IMR-90 (cell line): ENCODE results near the gene GRAMD4. TPM values are rescaled to one million over a fixed set of nuclear protein-coding genes. Genes with fewer than 3 reads are reported as not detected.

Source experiments
- ATAC-seq: fragments of 200-7000 bp; cut with Tn5 transposase; 2 replicates; pipeline ENCODE4 v1.9.1; 2020; ENCODE audit warnings: low read depth, mild to moderate bottlenecking, moderate library complexity
- BruUV-seq: library from RNA; stranded (reverse); fragments of 400-500 nt; replicated peaks from 2 replicates; lab custom pipeline; 2021; lab: Mats Ljungman, UMichigan
- CTCF ChIA-PET: fragments of 300-600 bp; formaldehyde crosslinking; extraction: SDS; loops from one replicate; lab custom pipeline; 2021; ENCODE audit warnings: antibody characterized with exemption; lab: Yijun Ruan, JAX
- POLR2A ChIA-PET: fragments of 300-600 bp; sonication (Branson Sonifier 250); formaldehyde crosslinking; loops from one replicate; lab custom pipeline; 2022; ENCODE audit warnings: antibody characterized with exemption; ENCODE audit not compliant: unreplicated experiment; lab: Charles Lee
- DNase-seq: peaks from one replicate; pipeline ENCODE4 v3.0.0; 2013
- H2AFZ ChIP-seq: replicated peaks from 2 replicates; pipeline ENCODE3; 2013; ENCODE audit warnings: low read length, mild to moderate bottlenecking; ENCODE audit not compliant: poor library complexity
- H2AK5ac ChIP-seq: 2 replicates; pipeline ENCODE4 v1.6.1; 2013; ENCODE audit warnings: low read depth, low read length, inconsistent platforms
- H2AK9ac ChIP-seq: replicated peaks from 2 replicates; pipeline ENCODE3; 2013; ENCODE audit warnings: mild to moderate bottlenecking, low read depth, low read length, moderate library complexity; ENCODE audit not compliant: poor library complexity
- H2BK120ac ChIP-seq: 2 replicates; pipeline ENCODE4 v1.6.1; 2013; ENCODE audit warnings: low read depth, low read length, inconsistent platforms
- H2BK15ac ChIP-seq: 3 replicates; pipeline ENCODE4 v1.6.1; 2013; ENCODE audit warnings: low read depth, low read length, inconsistent platforms
- H2BK20ac ChIP-seq: 2 replicates; pipeline ENCODE4 v1.6.1; 2013; ENCODE audit warnings: low read depth, mild to moderate bottlenecking, inconsistent platforms, low read length, moderate library complexity
- H2BK5ac ChIP-seq: 2 replicates; pipeline ENCODE4 v1.6.1; 2013; ENCODE audit warnings: mild to moderate bottlenecking, low read depth, low read length, inconsistent platforms; ENCODE audit not compliant: poor library complexity, severe bottlenecking
- H3K14ac ChIP-seq: replicated peaks from 2 replicates; pipeline ENCODE4 v1.6.1; 2013; ENCODE audit warnings: low read depth, low read length, inconsistent platforms
- H3K18ac ChIP-seq: 2 replicates; pipeline ENCODE4 v1.6.1; 2013; ENCODE audit warnings: low read depth, low read length, control low read depth
- H3K23ac ChIP-seq: 2 replicates; pipeline ENCODE4 v1.6.1; 2013; ENCODE audit warnings: low read depth, low read length, inconsistent platforms
- H3K27ac ChIP-seq: 2 replicates; pipeline ENCODE4 v1.5.1; 2013; ENCODE audit warnings: mild to moderate bottlenecking, control low read depth, low read length; ENCODE audit not compliant: insufficient read depth
- H3K27me3 ChIP-seq: 2 replicates; pipeline ENCODE4 v1.6.1; 2013; ENCODE audit warnings: low read length; ENCODE audit not compliant: control insufficient read depth, insufficient read depth
- H3K36me3 ChIP-seq: 2 replicates; pipeline ENCODE4 v1.6.1; 2013; ENCODE audit warnings: low read length, mixed read lengths; ENCODE audit not compliant: control insufficient read depth, insufficient read depth
- H3K4ac ChIP-seq: 2 replicates; pipeline ENCODE4 v1.6.1; 2013; ENCODE audit warnings: low read depth, low read length, inconsistent platforms
- H3K4me1 ChIP-seq: 2 replicates; pipeline ENCODE4 v1.6.1; 2013; ENCODE audit warnings: low read length, mixed read lengths; ENCODE audit not compliant: control insufficient read depth, insufficient read depth
- H3K4me2 ChIP-seq: 2 replicates; pipeline ENCODE4 v1.6.1; 2013; ENCODE audit warnings: low read depth, mild to moderate bottlenecking, control low read depth, low read length, moderate library complexity
- H3K4me3 ChIP-seq: 2 replicates; pipeline ENCODE4 v1.5.1; 2013; ENCODE audit warnings: low read depth, mild to moderate bottlenecking, control low read depth, low read length, moderate library complexity; ENCODE audit not compliant: insufficient read depth
- H3K56ac ChIP-seq: 2 replicates; pipeline ENCODE4 v1.6.1; 2013; ENCODE audit warnings: low read length, inconsistent platforms; ENCODE audit not compliant: insufficient read depth; ENCODE audit errors: extremely low read depth
- H3K79me1 ChIP-seq, 2 experiments: 2 replicates each; pipeline ENCODE4 v1.6.1; 2013; ENCODE audit warnings: low read length in 2 of 2, inconsistent platforms in 1 of 2, low read depth in 1 of 2
- H3K9ac ChIP-seq: 2 replicates; pipeline ENCODE4 v1.6.1; 2013; ENCODE audit warnings: low read depth, low read length, control low read depth
- H3K9me1 ChIP-seq: 2 replicates; pipeline ENCODE4 v1.6.1; 2013; ENCODE audit warnings: low read length, inconsistent platforms; ENCODE audit not compliant: insufficient read depth
- H3K9me3 ChIP-seq: 2 replicates; pipeline ENCODE4 v1.6.1; 2013; ENCODE audit warnings: low read length; ENCODE audit not compliant: control insufficient read depth, insufficient read depth
- H4K20me1 ChIP-seq: 2 replicates; pipeline ENCODE4 v1.6.1; 2013; ENCODE audit warnings: low read length, inconsistent platforms; ENCODE audit not compliant: insufficient read depth
- H4K5ac ChIP-seq: 2 replicates; pipeline ENCODE4 v1.6.1; 2013; ENCODE audit warnings: mild to moderate bottlenecking, low read depth, low read length, control low read depth
- H4K8ac ChIP-seq, 2 experiments: 2 replicates each; pipeline ENCODE4 v1.6.1; 2013; ENCODE audit warnings: low read depth in 2 of 2, low read length in 2 of 2, control low read depth in 1 of 2, inconsistent platforms in 1 of 2
- H4K91ac ChIP-seq: 2 replicates; pipeline ENCODE4 v1.6.1; 2013; ENCODE audit warnings: low read depth, low read length, inconsistent platforms; ENCODE audit not compliant: insufficient read depth
- BHLHE40 ChIP-seq: fragments of 150-350 bp; IDR thresholded peaks from 2 replicates; pipeline ENCODE4 v1.6.1; 2016; ENCODE audit warnings: mild to moderate bottlenecking, low read depth, low read length
- CEBPB ChIP-seq: IDR thresholded peaks from 2 replicates; pipeline ENCODE4 v1.6.1; 2012; ENCODE audit warnings: low read depth, low read length, improper control_type of control experiment
- CHD1 ChIP-seq: IDR thresholded peaks from 2 replicates; pipeline ENCODE4 v1.6.1; 2012; ENCODE audit warnings: low read depth, low read length, improper control_type of control experiment
- FOS ChIP-seq: fragments of 150-350 bp; IDR thresholded peaks from 2 replicates; pipeline ENCODE4 v1.6.1; 2016; ENCODE audit warnings: low read depth, low read length
- MAFK ChIP-seq: IDR thresholded peaks from 2 replicates; pipeline ENCODE4 v1.6.1; 2012; ENCODE audit warnings: low read depth, low read length, improper control_type of control experiment
- MAZ ChIP-seq: IDR thresholded peaks from 2 replicates; pipeline ENCODE4 v1.6.1; 2012; ENCODE audit warnings: low read depth, mild to moderate bottlenecking, low read length, improper control_type of control experiment, moderate library complexity, borderline replicate concordance
- MXI1 ChIP-seq: IDR thresholded peaks from 2 replicates; pipeline ENCODE4 v1.6.1; 2012; ENCODE audit warnings: low read depth, mild to moderate bottlenecking, low read length, moderate library complexity, borderline replicate concordance
- NFE2L2 ChIP-seq: fragments of 150-350 bp; IDR thresholded peaks from 2 replicates; pipeline ENCODE4 v1.6.1; 2016; ENCODE audit warnings: low read depth, mild to moderate bottlenecking, low read length
- POLR2A ChIP-seq: IDR thresholded peaks from 2 replicates; pipeline ENCODE4 v1.6.1; 2012; ENCODE audit warnings: mild to moderate bottlenecking, low read depth, low read length
- RAD21 ChIP-seq: IDR thresholded peaks from 2 replicates; pipeline ENCODE4 v1.6.1; 2012; ENCODE audit warnings: low read length, improper control_type of control experiment
- RFX5 ChIP-seq: IDR thresholded peaks from 2 replicates; pipeline ENCODE4 v1.8.0; 2012; ENCODE audit warnings: low read depth, mild to moderate bottlenecking, low read length, moderate library complexity
- SMC3 ChIP-seq: fragments of 150-350 bp; IDR thresholded peaks from 2 replicates; pipeline ENCODE4 v1.6.1; 2016; ENCODE audit warnings: low read depth, mild to moderate bottlenecking, antibody characterized with exemption, low read length, moderate library complexity
- WGBS, 2 experiments: methylation state at CpG; one replicate each; pipeline versions ENCODE4 v1.1.5 to v1.1.7; 2013; ENCODE audit warnings: missing lambda C conversion rate in 2 of 2; ENCODE audit not compliant: insufficient read length in 1 of 2; ENCODE audit errors: extremely low coverage in 2 of 2; 5-methylcytosine and 5-hydroxymethylcytosine counted together
- dilution Hi-C: fragments of 300-500 bp; cut with HindIII; formaldehyde crosslinking; loops from one replicate; pipeline ENCODE4 v1.14.3; 2018; ENCODE audit warnings: low sequenced_read_pairs; ENCODE audit not compliant: unreplicated experiment
- in situ Hi-C: fragments of 300-500 bp; cut with MboI; formaldehyde crosslinking; loops from 3 replicates; pipeline ENCODE4 v1.14.3; 2019; ENCODE audit warnings: low sequenced_read_pairs, inconsistent platforms, mixed read lengths
- intact Hi-C: fragments of 100-400 bp; cut with micrococcal nuclease; formaldehyde crosslinking; loops from 2 replicates; pipeline ENCODE4 v1.10.0; 2022
- polyA plus RNA-seq, 3 experiments: library from polyadenylated mRNA; depleted of rRNA; stranded (reverse); fragments of >200 nt; gene quantifications; 2 replicates each; pipeline ENCODE4 v1.2.3, GENCODE V29; 2012; ENCODE audit warnings: low replicate concordance in 1 of 3
- total RNA-seq: library from RNA; depleted of rRNA; stranded (reverse); fragments of >200 nt; gene quantifications from 2 replicates; pipeline ENCODE4 v1.2.3, GENCODE V29; 2012
- TF ChIP-seq, protein P1 (sequence below): fragments of 150-350 bp; IDR thresholded peaks from 2 replicates; pipeline ENCODE4 v1.6.1; 2017; ENCODE audit warnings: mild to moderate bottlenecking, antibody characterized with exemption, low read length, low read depth
- TF ChIP-seq, protein P2 (sequence below): conservative IDR thresholded peaks from 2 replicates; pipeline ENCODE4 v1.5.1; 2012; ENCODE audit warnings: mild to moderate bottlenecking, low read depth, low read length, improper control_type of control experiment
- TF ChIP-seq, protein P3 (sequence below): fragments of 150-350 bp; IDR thresholded peaks from 2 replicates; pipeline ENCODE4 v1.6.1; 2016; ENCODE audit warnings: low read depth, mild to moderate bottlenecking, low read length, moderate library complexity, borderline replicate concordance

The GRAMD4 gene
- total and polyA plus RNA-seq, 2 of the 4 experiments (the other 2 are of a cell fraction) = 2.7 to 5.8 TPM

DNA sequence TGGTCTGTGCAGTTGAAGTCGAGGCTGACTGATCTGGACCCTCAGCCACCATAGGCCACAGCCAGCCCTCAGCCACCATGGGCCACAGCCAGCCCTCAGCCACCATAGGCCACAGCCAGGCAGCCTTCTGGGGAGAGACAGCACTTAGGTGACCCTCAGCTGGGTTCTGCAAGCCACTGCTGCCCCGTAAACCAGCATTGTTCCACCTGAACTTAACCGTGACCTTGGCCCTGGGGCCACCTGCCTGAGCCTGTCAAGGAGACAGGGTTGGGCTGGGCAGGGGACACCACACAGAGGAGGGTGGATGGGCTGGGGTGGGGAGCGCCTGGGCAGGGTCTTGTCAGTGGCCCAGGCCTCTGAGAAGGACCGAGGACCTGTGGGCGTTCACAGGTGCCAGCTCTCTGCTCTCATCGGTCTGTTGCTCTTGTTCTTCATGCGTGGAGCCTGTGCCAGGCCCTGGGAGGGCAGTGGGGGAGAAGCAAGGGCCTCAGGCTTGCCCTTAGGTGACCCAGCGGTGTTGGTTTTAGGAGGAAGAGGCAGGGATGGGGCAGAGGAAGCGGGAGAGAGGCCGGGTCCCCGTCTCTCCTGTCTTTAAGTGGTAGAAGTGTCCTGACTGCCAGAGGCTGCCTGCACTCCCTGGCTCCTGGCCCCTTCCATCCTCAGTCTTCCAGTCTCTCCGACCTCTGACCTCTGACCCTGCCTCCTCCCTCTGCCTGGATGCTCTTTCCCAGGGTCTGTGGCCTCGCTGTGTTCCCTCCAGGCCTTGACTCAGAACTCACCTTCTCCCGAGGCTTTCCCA, 36.9 kb downstream of the GRAMD4 start:
- in situ Hi-C loops (no loop called here), intact Hi-C loops (no loop called here), dilution Hi-C loops (no loop called here)
- no peak overlapping the region for H2BK15ac ChIP-seq
- peaks cover 0 to 2% of the 10 kb centered on the region in 2 experiments; a peak in 1 of 4 replicates for H3K79me1 ChIP-seq
- H3K4ac ChIP-seq = no peak overlapping the region
- H2BK120ac ChIP-seq = no peak overlapping the region
- H3K4me1 ChIP-seq = peaks cover 15% of the 10 kb centered on the region; the same call in 1 of the 2 replicates
- H4K5ac ChIP-seq = no peak overlapping the region
- no peak overlapping the region for H2BK20ac ChIP-seq
- H2AK5ac ChIP-seq = no peak overlapping the region
- H2BK5ac ChIP-seq = no peak overlapping the region
- no peak overlapping the region for H3K4me2 ChIP-seq
- H4K8ac ChIP-seq = no peak overlapping the region
- H3K36me3 ChIP-seq = peaks cover 7% of the 10 kb centered on the region; the same call in 1 of the 2 replicates
- 66% methylated on average over 5 of the region's 15 CpGs; no CpG with 5 or more reads in 1 of the 2 experiments for WGBS, 2 experiments
- no peak overlapping the region for H2AFZ ChIP-seq
- no peak overlapping the region for H3K9ac ChIP-seq
- no peak overlapping the region for H3K56ac ChIP-seq
- H3K9me1 ChIP-seq = peaks cover 6% of the 10 kb centered on the region; the same call in 1 of the 2 replicates
- no peak overlapping the region for H2AK9ac ChIP-seq
- ChIA-PET CTCF (no interaction called here), POLR2A (no interaction called here)
- no peak overlapping the region for H3K23ac ChIP-seq
- no peak overlapping the region for H3K4me3 ChIP-seq
- BruUV-seq = no TSS peak
- no peak overlapping the region for H3K14ac ChIP-seq
- ATAC-seq = no peak
- H3K27ac ChIP-seq = no peak overlapping the region
- H4K20me1 ChIP-seq = peaks cover 8% of the 10 kb centered on the region
- H3K9me3 ChIP-seq = no peaks in the 10 kb centered on the region
- no peak overlapping the region for H3K18ac ChIP-seq
- no peak for DNase-seq
- H4K91ac ChIP-seq = no peak overlapping the region
- H3K27me3 ChIP-seq = no peaks in the 10 kb centered on the region
- TF ChIP-seq FOS = no peak
- TF ChIP-seq MXI1 = no peak
- no peak for TF ChIP-seq MAZ
- no peak for TF ChIP-seq CHD1
- no peak for TF ChIP-seq CEBPB
- no peak for TF ChIP-seq MAFK
- no peak for TF ChIP-seq NFE2L2
- TF ChIP-seq RAD21 = no peak
- no peak for TF ChIP-seq BHLHE40
- TF ChIP-seq, protein P1, sequence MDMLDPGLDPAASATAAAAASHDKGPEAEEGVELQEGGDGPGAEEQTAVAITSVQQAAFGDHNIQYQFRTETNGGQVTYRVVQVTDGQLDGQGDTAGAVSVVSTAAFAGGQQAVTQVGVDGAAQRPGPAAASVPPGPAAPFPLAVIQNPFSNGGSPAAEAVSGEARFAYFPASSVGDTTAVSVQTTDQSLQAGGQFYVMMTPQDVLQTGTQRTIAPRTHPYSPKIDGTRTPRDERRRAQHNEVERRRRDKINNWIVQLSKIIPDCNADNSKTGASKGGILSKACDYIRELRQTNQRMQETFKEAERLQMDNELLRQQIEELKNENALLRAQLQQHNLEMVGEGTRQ = no peak
- no peak for TF ChIP-seq SMC3
- TF ChIP-seq RFX5 = no peak
- TF ChIP-seq, protein P2, sequence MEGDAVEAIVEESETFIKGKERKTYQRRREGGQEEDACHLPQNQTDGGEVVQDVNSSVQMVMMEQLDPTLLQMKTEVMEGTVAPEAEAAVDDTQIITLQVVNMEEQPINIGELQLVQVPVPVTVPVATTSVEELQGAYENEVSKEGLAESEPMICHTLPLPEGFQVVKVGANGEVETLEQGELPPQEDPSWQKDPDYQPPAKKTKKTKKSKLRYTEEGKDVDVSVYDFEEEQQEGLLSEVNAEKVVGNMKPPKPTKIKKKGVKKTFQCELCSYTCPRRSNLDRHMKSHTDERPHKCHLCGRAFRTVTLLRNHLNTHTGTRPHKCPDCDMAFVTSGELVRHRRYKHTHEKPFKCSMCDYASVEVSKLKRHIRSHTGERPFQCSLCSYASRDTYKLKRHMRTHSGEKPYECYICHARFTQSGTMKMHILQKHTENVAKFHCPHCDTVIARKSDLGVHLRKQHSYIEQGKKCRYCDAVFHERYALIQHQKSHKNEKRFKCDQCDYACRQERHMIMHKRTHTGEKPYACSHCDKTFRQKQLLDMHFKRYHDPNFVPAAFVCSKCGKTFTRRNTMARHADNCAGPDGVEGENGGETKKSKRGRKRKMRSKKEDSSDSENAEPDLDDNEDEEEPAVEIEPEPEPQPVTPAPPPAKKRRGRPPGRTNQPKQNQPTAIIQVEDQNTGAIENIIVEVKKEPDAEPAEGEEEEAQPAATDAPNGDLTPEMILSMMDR = no peak
- TF ChIP-seq, protein P3, sequence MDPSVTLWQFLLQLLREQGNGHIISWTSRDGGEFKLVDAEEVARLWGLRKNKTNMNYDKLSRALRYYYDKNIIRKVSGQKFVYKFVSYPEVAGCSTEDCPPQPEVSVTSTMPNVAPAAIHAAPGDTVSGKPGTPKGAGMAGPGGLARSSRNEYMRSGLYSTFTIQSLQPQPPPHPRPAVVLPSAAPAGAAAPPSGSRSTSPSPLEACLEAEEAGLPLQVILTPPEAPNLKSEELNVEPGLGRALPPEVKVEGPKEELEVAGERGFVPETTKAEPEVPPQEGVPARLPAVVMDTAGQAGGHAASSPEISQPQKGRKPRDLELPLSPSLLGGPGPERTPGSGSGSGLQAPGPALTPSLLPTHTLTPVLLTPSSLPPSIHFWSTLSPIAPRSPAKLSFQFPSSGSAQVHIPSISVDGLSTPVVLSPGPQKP = no peak
- no peak for TF ChIP-seq POLR2A
